Measurements from ENCODE around the gene RGS7. TPM values are rescaled to one million over a fixed set of nuclear protein-coding genes. Genes with fewer than 3 reads are reported as not detected.

The RGS7 gene
- total and polyA plus RNA-seq, 10 donors, result 0.09 to 1.8 (median 0.72) TPM; not detected in 1

DNA sequence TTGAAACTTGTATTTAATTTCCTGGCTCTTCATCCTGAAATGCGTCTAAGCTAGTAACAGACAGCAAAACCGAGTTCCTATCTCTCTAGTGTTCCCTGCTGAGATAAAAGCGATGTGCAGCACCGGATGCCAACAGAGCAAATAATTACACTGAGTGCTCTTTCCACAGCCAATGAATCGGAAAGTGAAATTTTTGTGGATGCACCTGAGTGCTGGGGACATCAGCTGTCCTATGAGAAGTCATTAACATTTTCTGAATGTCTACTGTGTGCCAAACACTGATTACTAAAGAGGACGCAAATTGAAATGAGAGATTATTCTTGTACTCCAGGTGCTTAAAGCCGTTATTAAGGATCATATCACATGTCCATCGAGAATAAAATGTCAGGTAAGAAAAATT, 278.0 kb downstream of the RGS7 start:
- TF ChIP-seq CTCF (IDR thresholded peaks at IDR 0.05 in 8 of 11, conservative IDR thresholded peaks at IDR 0.05 in 3 of 11), result no peak
- no peak for TF ChIP-seq POLR2AphosphoS5 (IDR thresholded peaks at IDR 0.05)
- no peak for TF ChIP-seq POLR2A (IDR thresholded peaks at IDR 0.05)
- Histone ChIP-seq H3K27ac (no peak overlapping the region), H3K4me3 (no peak overlapping the region), H3K27me3 (replicated peaks in 1 of 7) (no peaks in the 10 kb centered on the region), H3K4me1 (no peaks in the 10 kb centered on the region), H3K9me3 (no peaks in the 10 kb centered on the region), H3K36me3 (no peaks in the 10 kb centered on the region)
- WGBS, 5 donors, result 67 to 75% (median 71%) methylated on average over 8 of the region's 8 CpGs
- no peak for DNase-seq
- intact Hi-C loops (cut with DNase I; ENCODE audit: low total_unique reads), result no loop called here

DNA sequence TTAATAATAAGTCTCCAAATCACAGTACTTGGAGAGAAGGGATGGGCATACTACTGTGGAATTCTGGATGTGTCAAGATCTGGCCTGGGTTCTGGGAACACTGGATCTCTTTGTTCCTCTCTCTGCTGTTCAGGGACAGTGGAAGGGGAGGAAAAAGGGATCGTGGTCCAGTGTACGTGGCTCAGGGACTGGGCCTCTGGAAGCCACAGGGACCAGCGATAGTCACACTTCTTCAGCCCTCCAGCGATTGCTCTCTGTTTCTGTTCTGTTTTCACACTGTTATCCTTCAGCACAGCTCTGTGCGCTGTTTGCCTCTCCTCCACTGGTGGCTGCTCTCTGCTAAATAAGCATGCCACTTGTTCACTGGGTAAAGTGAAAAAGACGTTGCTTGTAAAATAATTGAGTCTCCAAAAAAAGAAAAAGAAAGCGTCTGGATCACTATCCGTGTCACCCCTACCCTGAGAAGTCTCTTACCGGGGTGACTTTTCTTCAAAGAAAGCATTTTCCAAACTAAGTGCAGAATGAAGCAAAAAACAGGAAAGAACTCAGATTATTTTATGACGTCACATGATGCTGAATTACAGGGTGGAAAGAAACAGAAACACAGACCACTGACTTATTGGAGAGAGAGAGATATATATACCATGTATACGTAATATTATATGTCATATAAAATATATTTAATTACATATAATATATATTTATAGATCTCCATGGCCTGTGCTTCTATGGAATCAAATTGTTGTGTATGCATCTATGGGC, 279.4 kb downstream of the RGS7 start:
- TF ChIP-seq CTCF (IDR thresholded peaks at IDR 0.05 in 8 of 11, conservative IDR thresholded peaks at IDR 0.05 in 3 of 11), result no peak
- no peak for TF ChIP-seq POLR2AphosphoS5 (IDR thresholded peaks at IDR 0.05)
- no peak for TF ChIP-seq POLR2A (IDR thresholded peaks at IDR 0.05)
- Histone ChIP-seq H3K27ac (no peak overlapping the region), H3K36me3 (no peaks in the 10 kb centered on the region), H3K4me3 (no peak overlapping the region), H3K4me1 (no peaks in the 10 kb centered on the region), H3K9me3 (no peaks in the 10 kb centered on the region), H3K27me3 (replicated peaks in 1 of 7) (no peaks in the 10 kb centered on the region)
- WGBS, 5 donors, result 69 to 75% (median 71%) methylated on average over 11 of the region's 11 CpGs
- intact Hi-C loops (cut with DNase I; ENCODE audit: low total_unique reads), result no loop called here
- no peak for DNase-seq

DNA sequence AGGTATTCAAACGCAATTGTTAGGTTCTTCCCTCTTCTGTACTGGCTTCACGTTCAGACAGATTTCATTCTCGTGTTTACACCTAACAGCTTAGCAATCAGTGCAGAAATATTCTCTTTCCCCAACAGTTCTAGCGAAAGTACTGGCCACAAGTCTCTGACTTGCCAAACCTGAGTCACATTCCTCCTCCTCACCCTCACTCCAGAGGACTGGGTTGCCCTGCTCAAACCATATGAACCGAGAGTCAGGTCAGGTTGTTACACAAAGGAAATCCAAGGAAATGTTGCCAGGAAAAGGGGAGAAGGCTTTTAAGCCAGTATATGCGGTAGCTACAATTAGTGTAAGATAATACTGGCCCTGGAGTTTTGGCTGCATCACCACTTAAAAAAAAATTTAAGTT, 282.5 kb downstream of the RGS7 start:
- TF ChIP-seq CTCF (IDR thresholded peaks at IDR 0.05 in 8 of 11, conservative IDR thresholded peaks at IDR 0.05 in 3 of 11) (no peak), POLR2A (IDR thresholded peaks at IDR 0.05) (no peak), POLR2AphosphoS5 (IDR thresholded peaks at IDR 0.05) (no peak)

GRCh38 chr1:241068359-241068758, 288.6 kb downstream of the RGS7 start:
- no peak for DNase-seq
- WGBS, 5 donors, result 67 to 86% (median 79%) methylated on average over 2 of the region's 2 CpGs
- intact Hi-C loops (cut with DNase I; ENCODE audit: low total_unique reads), result no loop called here
- Histone ChIP-seq H3K36me3 (no peaks in the 10 kb centered on the region), H3K4me3 (no peak overlapping the region), H3K27ac (no peak overlapping the region), H3K4me1 (no peaks in the 10 kb centered on the region), H3K9me3 (no peaks in the 10 kb centered on the region), H3K27me3 (replicated peaks in 1 of 7) (no peaks in the 10 kb centered on the region)
- TF ChIP-seq CTCF (IDR thresholded peaks at IDR 0.05 in 8 of 11, conservative IDR thresholded peaks at IDR 0.05 in 3 of 11) (no peak), POLR2AphosphoS5 (IDR thresholded peaks at IDR 0.05) (no peak), POLR2A (IDR thresholded peaks at IDR 0.05) (no peak)

More for the DNA sequence above, 282.5 kb downstream of the RGS7 start:
- H3K27ac ChIP-seq, result no peak overlapping the region
- no peak overlapping the region for H3K4me3 ChIP-seq
- no peaks in the 10 kb centered on the region for H3K9me3 ChIP-seq
- H3K4me1 ChIP-seq, result no peaks in the 10 kb centered on the region
- intact Hi-C loops (cut with DNase I; ENCODE audit: low total_unique reads), result no loop called here
- WGBS, 5 donors, result 57 to 73% (median 70%) methylated on average over 6 of the region's 6 CpGs
- H3K36me3 ChIP-seq, result no peaks in the 10 kb centered on the region
- no peaks in the 10 kb centered on the region for H3K27me3 ChIP-seq (replicated peaks in 1 of 7)
- no peak for DNase-seq
